Erythroblast (primary cell): Measurements from ENCODE around the gene UBA5.

Experiments used
- DNase-seq, 2 experiments: peaks; one replicate each; lab custom pipeline; 2025; lab: John Stamatoyannopoulos, UW
- GATA1 ChIP-seq: IDR thresholded peaks from 2 replicates; pipeline ENCODE4 v1.6.1; 2011; ENCODE audit warnings: low read depth, mild to moderate bottlenecking, control low read depth, low read length, moderate library complexity
- POLR2A ChIP-seq: IDR thresholded peaks from 2 replicates; pipeline ENCODE4 v1.6.1; 2011; ENCODE audit warnings: mild to moderate bottlenecking, low read length

UBA5 gene

DNA sequence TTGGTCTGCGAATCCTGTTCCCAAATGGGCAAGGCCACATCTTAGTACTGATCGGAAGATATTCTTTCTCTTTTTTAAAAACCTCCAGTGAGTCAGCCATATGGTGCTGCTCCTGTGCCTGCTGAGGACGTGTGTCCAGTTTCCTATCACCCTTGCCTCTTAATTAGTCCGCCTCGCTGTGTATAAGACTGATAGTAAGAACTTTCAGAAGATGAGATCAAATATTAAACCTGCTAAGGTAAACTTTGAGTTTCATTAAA is 612 bp downstream of the UBA5 start:
- peak; percentile 77 to 80 for DNase-seq
- TF ChIP-seq GATA1, result no peak

DNA sequence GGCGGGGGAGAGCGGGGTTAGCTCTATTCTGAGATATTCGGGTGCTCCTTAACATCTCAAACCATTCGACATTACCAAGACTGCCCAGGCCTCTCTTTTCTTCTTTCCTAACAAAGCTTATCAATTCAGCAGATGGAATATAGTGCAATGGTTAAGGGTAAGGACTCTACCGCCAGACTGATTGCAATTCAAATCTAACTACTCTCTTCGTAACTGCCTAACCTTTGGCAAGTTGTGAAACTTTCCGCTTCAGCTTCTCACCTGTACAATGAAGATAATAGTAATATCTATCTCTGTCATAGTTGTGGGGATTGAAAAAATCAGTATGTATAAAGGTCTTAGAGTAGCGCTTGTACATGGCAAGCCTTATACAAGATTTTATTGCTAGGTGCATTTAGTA is 972 bp downstream of the UBA5 start:
- TF ChIP-seq POLR2A (no peak), GATA1 (no peak)
- DNase-seq, result peak; percentile 67 to 77

DNA sequence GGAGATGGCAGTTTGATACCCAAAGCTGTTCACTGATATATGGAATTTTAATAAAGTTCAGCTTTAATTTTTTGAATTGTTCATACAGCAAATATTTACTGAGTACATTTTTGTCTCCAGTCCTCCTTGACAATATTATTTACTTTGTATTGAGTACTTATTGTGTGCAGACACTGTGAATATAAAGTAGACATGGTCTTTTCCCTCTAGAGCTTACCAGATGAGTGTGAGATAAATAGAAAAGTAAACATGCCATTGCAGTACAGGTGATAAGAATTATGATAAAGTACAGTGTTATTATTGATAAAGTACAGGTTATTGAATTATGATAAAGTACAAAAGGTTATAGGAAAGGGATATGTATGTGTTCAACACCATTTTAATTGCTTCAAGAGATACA is 2.1 kb downstream of the UBA5 start:
- DNase-seq, result no peak
- TF ChIP-seq POLR2A (no peak), GATA1 (no peak)

DNA sequence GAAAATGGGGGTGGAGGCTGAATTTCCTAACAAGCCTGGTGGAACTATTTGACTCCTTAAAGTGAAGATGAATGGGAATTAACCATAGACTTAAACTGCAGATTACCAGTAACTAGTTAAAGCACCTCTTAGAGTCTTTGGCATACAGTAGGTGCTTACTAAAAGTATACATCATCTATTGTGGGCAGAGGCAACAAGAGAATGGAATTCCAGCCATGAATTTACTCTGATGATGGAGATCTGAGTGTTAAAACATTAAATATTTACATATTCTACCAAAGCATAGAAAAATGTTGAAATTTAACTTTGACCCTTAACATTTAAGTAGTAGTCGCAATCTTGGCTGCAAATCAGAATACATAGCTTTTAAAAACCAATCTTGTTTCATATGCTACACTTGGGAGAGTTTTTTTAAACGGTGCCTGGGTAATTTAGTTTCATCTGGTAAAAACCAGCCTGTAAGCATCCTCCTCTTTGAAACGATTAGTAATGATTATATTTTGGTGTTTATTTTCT is 5.2 kb downstream of the UBA5 start:
- DNase-seq, result no peak

DNA sequence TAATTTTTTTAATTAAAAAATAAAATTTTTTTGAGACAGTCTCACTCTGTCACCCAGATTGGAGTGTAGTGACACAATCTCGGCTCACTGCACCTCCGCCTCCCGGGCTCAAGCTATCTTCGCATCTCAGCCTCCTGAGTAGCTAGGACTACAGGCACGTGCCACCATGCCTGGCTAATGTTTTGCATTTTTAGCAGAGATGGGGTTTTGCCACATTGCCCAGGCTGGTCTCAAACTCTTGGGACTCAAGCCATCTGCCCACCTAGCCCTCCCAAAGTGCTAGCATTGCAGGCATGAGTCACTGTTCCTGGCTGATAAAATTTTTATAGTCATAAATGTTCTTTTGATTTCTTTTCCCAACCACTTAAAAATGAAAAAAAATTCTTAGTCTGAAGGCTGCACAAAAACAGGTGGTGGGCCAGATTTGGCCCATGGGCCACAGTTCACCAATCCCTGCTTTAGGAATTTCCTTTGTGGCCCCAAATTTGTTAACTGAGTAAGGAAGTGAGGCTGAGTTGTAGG is 9.2 kb downstream of the UBA5 start:
- no peak for TF ChIP-seq GATA1
- TF ChIP-seq POLR2A, result no peak
- DNase-seq, result no peak

More for the DNA sequence above, 5.2 kb downstream of the UBA5 start:
- TF ChIP-seq GATA1 (no peak), POLR2A (no peak)

DNA sequence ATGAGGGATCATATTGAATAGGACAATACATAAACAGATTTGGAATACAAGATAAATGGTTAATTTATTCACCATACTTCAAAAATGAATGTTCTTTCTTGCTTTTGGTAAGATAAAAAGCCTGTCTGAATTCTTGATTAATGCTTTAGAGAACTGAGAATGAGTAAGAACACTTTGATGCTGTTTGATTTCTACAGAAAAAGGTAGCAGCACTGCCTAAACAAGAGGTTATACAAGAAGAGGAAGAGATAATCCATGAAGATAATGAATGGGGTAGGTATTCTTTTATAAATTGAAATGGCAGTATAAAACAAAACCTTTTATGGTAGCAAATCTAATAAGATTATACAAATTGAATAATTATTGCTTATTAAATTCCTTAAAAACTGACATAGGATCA is 15.3 kb downstream of the UBA5 start:
- no peak for DNase-seq
- TF ChIP-seq GATA1 (no peak), POLR2A (no peak)

DNA sequence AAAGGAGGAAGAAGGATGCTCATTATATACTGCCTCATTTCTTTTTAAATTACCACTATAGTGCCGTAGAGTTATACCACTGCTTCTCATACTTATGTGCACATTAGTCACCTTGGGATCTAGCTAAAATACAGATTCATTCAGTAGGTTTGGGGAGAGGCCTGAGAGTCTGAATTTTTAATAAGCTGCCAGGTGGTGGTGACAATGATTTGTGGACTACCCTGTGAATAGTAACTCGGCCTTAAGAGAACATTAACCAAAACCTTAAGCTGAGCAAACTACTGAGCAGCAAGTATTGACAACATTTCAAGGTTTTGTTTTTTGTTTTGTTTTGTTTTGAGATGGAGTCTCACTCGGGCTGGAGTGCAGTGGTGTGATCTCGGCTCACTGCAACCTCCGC is 19.8 kb downstream of the UBA5 start:
- no peak for TF ChIP-seq GATA1
- TF ChIP-seq POLR2A, result no peak
- no peak for DNase-seq

DNA sequence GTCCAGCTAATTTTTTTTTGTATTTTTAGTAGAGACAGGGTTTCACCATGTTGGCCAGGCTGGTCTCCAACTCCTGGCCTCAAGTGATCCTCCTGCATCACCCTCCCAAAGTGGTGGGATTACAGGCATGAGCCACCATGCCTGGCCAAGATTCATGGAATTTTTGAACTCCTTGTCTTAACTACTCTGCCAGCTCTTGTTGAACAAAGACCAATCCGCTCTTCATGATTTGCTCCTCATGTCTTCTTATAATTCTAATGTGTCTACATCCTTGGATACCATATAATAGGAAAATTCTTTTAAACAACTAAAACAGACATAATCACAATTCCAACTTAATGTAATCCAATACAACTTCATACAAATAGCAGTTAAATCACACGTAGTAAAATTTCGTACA is 21.3 kb downstream of the UBA5 start:
- no peak for DNase-seq
- TF ChIP-seq GATA1 (no peak), POLR2A (no peak)

DNA sequence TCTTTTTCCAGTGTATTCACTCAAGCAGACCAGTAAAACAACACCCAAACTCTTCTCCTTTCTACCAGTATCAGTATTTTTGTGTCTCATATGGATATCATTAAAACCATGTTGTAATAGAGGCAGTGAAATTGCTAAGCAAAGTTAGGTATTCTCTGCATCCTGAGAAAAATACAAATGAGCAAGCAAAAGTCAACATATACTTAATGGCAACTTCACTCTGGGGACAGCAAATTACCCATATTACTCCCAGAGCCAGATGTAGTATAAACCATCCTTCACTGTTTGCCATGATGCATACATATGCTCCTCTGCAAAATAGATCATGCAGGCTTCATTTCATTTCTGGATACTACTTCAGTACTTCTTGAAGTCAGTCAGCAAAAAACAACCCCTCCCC is 22.1 kb downstream of the UBA5 start:
- TF ChIP-seq GATA1, result no peak
- TF ChIP-seq POLR2A, result no peak
- DNase-seq, result no peak

DNA sequence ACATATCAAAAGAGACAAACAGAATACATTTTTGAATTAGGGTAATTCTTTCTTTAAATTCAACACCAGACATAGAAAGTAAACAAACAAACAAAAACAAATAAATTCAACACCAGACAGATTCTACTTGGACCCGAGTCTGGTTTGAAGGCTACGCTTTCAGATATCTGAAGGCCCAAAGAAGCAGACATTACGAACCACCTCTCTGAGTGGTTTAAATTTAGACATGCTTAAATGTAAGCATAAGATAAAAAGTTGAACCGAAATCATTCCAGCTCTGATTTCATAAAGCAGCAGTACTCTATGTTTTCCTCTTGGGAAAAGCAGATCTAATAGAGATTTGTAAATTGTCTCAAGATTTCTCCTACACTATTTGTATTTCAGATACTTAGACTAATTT is 29.9 kb downstream of the UBA5 start:
- DNase-seq, result no peak
- TF ChIP-seq GATA1 (no peak), POLR2A (no peak)

DNA sequence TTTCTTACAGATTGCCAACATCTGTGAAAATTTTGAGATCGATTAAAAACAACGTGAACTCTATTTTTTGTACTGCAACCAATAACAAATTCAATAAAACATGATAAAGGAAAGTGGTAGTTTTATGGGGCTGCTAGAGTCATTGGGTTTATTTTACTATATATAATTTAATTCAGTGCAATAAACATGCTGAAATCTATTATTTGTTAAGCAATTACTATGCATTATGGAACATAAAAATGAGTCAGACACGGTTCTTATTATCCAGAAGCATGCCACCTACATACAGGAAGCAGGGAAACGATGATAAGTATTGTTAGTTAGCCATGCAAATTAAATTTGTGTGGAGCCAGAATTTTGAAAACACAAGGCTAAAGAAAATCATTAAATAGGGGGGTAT is 34.9 kb downstream of the UBA5 start:
- TF ChIP-seq POLR2A (no peak), GATA1 (no peak)
- DNase-seq, result no peak

DNA sequence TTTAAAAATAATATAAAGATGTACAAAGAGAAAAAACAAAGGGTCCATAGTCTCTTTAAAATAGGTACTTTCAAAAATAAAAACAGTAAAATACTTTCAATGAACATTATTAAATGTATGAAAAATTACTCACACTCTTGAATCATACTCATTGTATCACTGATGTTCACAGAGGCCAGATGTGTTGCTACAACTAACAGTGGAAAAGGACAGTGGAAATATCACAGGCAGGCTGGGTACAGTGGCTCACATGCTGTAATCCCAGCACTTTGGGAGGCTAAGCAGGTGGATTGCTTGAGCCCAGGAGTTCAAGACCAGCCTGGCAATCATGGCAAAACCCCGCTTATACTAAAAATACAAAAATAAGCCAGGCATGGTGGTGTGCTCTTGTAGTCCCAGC is 35.3 kb downstream of the UBA5 start:
- DNase-seq, result no peak
- TF ChIP-seq GATA1, result no peak
- no peak for TF ChIP-seq POLR2A

DNA sequence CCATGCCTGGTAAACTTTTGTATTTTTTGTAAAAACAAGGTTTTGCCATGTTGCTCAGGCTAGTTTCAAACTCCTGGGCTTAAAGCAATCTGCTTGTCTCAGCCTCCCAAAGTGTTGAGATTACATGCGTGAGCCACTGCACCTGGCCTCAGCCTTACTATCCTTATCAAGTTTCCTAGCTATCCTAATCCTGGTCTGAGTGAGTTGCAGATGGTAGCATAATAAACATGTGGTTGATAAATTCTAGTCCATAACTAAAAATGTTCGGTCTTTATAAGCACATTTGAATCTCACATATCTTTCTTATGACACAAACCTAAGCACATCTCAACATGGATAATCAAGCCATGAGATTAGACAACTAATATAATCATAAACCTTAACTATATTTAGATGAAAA is 43.6 kb downstream of the UBA5 start:
- no peak for DNase-seq
- TF ChIP-seq GATA1 (no peak), POLR2A (no peak)

DNA sequence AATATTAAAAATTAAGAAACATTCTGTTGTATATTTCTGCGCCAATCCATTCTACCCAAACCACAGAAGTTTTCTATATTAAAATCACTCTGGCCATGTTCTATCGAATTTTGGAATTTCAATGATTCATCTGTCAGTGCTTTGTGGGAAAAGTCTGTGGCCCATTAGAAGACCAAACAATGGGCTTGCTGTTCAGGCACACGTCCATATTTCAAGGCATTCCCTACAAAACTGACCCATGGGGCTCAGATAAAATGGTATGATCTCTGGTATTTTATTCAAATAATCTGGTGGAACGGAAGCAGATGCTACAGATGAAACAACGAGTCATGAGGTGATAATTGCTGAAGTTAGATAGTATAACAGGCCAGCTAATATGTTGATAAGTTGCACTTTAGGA is 49.6 kb downstream of the UBA5 start:
- DNase-seq, result no peak
- TF ChIP-seq POLR2A, result no peak
- TF ChIP-seq GATA1, result no peak

DNA sequence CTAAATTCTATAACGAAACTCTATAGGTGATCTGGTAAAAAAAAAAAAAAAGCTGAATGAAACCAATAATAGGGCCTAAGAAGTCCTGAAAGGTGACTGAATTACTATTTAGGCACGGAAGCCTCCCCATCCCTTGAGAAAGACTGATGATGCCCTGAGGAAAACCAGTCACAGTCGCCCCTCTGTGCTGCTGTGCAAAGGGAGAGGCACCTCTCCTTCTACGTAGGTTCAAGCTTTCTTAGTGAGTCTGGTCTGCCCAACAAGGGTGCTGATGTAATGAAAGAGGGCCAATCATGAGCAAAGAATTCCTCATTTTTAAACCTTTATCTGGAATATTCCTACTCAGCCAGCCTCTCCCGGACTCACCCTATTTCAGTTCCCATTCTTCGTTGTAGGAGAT is 50.2 kb downstream of the UBA5 start:
- TF ChIP-seq POLR2A (no peak), GATA1 (no peak)
- DNase-seq, result no peak
